HG03095 (cell line): ENCODE measurements around the gene WNT6.

Source experiments
- ATAC-seq: cut with Tn5 transposase; IDR thresholded peaks from one replicate; pipeline ENCODE4 v1.9.1; 2021; ENCODE audit warnings: moderate library complexity; ENCODE audit not compliant: unreplicated experiment

The WNT6 gene

DNA sequence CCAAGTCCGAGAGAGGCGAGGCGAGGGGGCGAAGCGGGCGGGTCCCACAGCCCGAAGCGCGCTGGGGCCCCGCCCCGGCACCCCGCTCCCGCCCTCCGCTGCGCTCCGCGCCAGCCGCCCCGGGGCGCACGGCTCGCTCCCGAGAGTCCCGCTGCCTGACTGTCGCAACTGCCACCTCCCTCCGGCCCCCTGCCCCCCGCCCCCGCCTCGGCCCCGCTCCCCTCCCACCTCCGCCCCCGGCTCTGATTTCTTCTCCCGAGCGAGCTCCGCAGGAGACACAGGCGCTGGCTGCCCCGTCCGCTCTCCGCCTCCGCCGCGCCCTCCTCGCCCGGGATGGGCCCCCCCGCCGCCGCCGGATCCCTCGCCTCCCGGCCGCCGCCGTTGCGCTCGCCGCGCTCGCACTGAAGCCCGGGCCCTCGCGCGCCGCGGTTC lies at the start of gene WNT6:
TSS of gene WNT6 (plus strand) at position 250 of the 432 bp plus-strand sequence. CDS start 233 bp downstream, outside the sequence.
- ATAC-seq: no peak

DNA sequence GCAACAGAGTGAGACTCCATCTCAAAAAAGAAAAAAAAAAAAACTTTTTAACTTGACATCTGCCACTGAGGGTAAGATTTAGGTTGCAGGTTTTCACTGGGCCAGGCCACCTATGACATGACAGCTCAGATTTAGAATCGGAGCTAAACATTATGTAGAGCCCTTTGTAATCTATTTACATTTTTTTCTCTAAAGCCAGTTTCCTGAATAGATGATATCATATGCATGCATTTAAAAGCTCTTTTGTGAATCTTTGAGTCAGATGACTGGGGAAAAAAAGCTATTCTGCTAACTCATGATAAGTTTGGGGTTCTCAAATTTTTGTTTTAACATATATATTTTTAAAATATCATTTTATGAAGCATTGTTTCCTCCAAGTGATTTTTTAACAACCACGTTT lies 49.3 kb upstream of the WNT6 start:
- ATAC-seq: no peak

DNA sequence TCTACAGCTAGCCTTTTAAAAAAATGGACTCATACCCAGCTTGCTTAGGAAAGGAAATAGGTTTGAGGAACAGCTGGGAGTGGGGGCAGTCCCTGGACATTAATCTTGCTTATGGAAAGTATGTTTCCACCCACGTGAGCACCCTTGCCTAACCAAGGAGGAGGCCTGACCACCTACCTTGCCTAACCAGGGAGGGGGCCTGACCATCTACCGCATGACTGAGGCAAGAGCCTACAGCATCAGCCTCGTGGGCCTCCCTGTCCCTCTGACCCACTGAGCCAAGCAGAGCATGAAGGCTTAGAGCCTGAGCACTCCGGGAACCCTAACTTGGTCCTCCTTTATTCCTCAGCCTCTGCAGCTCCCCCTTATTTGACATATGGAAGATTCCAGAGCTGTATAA lies 48.2 kb upstream of the WNT6 start:
- ATAC-seq: no peak

DNA sequence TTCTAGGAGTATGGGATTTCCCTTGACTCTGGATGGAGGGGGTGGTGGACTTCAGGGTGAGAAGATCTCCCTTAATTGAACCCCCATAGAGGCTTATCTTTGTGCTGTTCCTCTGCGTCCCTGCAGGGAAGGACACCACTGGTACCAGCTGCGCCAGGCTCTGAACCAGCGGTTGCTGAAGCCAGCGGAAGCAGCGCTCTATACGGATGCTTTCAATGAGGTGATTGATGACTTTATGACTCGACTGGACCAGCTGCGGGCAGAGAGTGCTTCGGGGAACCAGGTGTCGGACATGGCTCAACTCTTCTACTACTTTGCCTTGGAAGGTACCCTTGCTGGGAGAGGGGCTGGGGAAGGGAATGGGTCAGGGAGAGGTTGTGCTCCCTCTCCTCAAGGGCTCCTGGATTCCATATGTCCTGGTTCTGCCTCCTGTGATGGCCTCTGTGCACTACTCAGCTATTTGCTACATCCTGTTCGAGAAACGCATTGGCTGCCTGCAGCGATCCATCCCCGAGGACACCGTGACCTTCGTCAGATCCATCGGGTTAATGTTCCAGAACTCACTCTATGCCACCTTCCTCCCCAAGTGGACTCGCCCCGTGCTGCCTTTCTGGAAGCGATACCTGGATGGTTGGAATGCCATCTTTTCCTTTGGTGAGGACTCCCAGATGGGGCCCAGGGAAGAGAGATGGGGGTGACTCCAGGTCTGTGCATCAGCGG lies 47.3 kb upstream of the WNT6 start:
- no peak for ATAC-seq

DNA sequence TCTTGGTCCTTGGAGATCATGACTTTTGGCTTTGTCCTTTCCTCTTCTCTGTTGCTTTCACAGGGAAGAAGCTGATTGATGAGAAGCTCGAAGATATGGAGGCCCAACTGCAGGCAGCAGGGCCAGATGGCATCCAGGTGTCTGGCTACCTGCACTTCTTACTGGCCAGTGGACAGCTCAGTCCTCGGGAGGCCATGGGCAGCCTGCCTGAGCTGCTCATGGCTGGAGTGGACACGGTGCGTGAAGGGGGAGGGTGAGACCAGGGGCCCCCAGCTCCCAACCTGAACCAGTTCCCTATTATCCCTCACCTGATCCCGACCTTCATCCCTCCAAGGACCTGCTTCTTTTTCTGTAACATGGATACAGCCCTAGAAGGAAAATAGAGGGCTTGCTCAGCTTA lies 46.7 kb upstream of the WNT6 start:
- ATAC-seq: no peak

DNA sequence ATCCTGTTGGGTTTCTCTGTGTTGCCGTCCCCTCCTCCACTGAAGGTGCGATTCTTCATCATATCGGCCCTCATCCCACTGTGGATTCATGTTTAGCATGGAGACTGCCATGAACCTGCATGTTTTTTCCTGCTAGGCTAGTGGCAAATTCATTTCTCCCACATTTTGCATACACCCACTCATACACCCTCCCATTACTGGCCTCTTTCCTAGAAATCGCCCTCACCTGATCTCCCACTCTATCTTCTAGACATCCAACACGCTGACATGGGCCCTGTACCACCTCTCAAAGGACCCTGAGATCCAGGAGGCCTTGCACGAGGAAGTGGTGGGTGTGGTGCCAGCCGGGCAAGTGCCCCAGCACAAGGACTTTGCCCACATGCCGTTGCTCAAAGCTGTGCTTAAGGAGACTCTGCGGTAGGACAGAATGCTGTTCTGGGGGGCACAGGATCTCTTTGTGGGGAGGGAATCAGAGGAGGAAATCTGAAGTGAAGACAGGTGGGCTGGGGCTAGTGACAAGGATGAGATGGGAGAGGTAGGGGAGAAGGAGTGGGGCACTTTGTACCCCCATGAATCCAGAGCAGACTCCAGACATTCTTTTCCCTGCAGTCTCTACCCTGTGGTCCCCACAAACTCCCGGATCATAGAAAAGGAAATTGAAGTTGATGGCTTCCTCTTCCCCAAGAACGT lies 45.7 kb upstream of the WNT6 start:
- no peak for ATAC-seq

DNA sequence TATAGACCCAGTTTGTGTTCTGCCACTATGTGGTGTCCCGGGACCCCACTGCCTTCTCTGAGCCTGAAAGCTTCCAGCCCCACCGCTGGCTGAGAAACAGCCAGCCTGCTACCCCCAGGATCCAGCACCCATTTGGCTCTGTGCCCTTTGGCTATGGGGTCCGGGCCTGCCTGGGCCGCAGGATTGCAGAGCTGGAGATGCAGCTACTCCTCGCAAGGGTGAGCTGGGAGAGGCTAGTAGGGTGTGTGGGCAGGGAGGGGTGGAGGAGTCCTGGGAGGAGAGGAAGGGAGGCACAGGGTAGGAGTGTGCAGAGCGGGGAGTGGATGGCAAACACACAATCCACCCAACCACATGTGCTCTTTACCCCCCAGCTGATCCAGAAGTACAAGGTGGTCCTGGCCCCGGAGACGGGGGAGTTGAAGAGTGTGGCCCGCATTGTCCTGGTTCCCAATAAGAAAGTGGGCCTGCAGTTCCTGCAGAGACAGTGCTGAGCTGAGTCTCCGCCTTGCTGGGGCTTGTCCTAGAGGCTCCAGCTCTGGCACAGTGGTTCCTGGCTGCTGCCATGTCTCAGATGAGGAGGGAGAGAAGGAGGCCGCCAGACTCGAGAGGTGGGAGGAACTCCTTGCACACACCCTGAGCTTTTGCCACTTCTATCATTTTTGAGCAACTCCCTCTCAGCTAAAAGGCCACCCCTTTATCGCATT lies 44.9 kb upstream of the WNT6 start:
- no peak for ATAC-seq

DNA sequence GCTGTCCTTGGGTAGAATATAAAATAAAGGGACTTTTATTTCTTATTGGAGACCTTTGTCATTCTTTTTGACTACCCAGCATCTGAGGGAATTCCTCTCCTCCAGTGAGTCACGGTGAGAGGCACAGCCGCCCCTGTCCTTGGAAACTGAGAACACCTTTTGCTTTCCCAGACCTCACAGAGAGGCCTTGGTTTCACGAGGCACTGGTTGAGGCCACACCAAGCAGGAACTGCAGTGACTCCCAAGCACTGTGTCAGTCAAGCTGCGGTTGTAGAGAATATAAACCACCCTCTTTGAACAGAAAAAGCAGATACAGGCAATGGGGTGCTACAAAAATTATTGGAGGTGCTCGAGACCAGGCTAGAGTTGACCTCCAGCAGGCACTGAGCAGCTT lies 44.4 kb upstream of the WNT6 start:
- no peak for ATAC-seq

DNA sequence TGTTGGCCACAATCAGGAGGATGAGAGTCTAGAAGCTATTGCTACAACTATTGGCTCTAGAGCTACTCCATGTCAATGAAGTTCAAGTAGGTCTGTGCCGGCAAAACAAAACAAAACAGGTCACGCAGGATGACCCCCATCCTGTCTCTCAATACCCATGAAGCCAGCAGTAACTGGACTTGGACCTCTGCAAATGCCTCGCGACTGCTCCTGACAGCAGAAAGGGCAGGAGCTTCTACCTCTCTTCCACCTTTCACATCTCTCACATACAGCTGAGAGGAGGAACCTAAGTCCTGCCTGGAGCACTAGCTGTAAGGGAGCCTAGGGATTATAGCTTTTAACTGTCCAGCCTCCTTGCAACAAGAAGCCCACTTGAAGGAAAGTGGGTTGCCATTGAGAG lies 44.0 kb upstream of the WNT6 start:
- no peak for ATAC-seq

DNA sequence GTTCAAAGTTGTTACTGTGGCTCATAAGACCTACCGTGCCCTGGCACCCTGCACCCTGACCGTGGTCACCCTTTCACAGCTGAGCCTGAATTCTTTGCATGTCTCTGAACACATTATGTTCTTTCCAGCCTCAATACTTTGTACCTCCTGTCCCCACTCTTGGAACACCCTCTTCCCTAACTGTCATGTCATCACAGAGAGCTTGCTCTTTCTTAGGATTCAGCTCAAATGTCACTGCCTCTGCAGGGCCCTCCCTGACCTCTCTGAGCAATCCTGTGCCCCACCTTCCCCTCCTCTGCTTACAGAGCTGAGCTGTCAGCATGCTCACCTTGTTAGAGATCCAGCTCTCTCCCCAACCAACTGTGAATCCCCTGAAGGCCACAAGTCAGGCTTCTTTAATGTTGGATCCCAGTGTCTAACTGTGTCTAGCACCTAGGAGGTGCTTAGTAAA lies 43.0 kb upstream of the WNT6 start:
- ATAC-seq: no peak

DNA sequence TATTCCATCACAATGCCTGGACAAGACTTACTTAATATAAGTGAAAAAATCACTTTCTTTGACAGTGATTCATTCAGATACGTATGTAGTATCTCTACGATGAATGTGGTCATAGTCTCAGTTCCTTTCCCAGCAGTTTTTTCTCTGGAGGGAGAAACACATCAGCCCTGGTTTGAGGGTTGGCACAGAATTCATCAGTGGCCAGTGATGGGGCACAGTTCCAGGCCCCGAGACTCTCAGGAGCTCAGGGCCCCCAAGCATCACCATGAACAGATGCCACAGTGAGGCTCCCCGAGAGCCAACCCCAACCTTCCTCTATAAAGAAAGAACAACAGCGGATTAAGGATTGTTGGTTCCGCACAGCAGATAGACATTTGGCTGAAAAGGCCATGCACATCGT lies 40.5 kb upstream of the WNT6 start:
- no peak for ATAC-seq

DNA sequence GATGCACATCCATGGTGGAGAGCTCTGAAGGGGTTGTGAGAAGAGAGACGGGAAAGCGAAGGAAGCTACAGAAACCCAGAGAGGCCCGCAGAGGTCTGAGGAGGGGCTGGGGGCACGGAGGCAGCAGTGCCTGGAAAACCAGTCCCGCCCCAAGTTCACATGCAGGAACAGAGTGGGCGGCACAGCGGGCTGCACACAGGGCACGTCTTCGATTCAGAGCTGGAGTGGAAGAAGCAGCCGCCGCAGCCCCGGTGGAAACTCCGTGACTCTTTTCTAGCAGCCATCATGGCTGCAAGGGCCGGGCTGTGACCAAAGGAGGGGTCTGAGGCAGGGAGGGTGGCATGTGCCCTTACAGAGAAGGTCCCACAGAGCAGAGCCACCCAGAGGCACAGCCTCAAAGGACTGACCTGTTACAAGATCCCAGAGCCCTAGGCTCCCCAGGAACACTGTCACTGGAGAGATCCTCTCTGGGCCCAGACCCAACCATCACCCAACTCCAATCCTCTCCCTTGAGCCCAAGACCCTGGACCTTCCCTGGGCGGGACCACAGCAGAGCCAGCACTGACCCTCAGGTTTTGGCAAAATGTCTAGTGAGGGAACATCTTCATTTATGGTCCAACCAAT lies 38.7 kb upstream of the WNT6 start:
- ATAC-seq: no peak

DNA sequence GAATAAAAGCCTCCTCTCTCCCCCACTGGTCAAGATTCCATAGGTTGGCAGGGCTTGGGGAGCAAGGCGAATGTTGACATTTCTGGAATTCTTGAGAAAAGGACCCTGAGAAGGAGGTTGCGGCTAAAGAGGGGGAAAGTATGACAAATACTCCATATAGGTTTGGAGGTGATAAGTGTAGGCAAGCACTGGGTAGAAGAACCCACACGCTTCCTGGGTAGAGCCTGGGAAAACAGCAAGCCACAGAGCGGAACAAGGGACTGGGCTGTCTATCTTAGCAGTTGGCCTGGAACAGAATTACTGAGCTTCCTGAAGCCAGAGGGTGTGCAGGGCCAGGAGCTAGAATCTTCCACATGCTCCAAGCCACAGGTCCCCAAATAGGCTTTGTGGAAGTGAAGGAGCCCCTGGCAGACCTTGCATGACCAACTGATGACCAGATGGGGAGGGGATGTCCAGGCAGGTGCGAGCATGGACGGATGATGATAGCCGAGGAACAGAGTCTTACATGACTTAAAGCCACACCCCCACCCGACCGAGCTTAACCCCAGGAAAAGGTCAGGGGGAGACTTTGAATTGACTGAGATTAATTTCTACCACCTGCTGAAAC lies 37.9 kb upstream of the WNT6 start:
- ATAC-seq: no peak

DNA sequence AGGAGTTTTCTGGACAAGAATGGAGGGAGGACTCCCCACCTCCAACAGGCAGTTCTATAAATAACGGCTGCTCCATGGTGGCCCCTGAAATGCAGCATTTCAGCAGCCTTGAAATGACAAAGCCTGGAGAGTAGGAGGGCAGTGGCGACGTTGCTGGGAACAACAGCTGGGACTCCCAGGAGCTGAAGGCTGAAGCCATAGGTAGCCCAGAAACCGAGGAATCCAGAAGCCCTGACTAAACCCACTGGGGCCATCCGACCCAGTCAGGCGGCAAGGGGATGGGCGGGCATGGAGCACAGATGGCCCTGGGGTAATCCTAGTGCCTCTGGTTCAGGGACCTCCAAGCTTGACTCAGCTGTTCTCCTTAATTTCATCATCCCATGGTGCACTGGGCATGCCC lies 37.0 kb upstream of the WNT6 start:
- no peak for ATAC-seq

DNA sequence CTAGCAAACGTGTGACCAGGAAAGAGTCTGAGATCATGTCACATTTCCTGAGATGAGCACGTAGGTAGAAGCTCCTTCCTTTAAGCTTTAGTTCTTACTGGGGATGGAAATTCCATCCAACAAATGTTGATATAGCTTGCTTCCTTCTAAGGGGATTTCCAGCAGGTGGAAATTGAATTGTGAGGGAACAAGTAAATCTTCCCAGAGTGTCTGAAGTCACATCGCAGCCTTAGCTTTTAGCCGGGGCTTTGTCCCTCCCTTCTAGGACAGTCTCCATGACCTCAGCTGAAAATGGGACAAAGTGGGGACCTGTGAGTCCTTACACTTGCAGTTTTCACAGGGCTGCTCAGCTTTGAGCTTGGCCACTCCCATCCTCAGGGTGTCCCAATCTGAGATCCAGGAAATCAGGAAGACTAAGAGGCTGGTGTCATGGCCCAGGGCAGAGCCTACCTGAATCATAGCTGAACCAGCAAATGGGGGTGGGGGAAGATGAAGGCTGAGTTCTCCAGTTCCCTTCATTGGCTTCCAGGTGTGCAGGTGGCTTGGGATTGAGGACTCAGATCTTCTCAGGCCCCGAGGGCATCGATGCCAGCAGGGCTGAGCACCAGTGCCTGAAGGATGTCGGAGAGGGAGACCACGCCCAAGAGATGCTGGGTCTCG lies 36.3 kb upstream of the WNT6 start:
- ATAC-seq: no peak

DNA sequence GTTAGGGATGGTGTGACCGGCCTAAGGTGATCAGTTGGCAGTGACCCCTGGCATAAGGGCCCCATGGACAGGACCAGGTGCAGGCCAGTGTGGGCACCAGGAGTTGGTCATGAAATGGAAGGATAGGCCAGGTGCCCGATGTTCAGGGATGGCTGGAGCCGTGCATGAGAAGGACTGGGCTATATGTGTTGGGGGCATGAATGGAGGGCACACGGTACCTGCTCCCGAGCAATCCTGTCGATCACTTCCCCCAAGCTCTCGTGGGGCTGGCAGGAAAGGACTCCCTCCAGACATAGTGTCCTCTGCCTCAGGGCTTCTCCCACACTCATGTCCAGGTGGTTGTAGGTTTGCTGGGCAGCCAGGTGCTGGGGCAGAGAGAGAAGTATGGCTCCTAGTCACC lies 35.6 kb upstream of the WNT6 start:
- ATAC-seq: no peak

DNA sequence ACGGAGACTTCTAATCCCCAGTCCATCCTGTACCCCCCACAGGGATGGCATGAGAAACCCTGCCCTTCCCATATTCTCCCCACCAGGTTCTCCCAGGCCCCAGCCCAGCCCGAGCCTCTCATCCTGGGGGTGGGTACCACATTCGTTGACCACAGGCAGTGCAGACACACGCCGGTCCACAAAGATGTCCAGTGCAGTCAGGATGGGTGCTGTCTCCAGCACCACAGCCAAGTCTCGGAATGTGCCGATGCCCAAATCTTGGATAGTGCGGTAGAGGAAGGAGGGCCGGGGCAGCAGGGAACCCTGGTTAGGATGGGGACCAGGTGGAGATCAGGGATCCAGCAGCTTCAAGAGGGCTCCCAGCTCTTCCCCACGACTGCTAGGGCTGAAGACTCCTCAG lies 32.8 kb upstream of the WNT6 start:
- no peak for ATAC-seq

DNA sequence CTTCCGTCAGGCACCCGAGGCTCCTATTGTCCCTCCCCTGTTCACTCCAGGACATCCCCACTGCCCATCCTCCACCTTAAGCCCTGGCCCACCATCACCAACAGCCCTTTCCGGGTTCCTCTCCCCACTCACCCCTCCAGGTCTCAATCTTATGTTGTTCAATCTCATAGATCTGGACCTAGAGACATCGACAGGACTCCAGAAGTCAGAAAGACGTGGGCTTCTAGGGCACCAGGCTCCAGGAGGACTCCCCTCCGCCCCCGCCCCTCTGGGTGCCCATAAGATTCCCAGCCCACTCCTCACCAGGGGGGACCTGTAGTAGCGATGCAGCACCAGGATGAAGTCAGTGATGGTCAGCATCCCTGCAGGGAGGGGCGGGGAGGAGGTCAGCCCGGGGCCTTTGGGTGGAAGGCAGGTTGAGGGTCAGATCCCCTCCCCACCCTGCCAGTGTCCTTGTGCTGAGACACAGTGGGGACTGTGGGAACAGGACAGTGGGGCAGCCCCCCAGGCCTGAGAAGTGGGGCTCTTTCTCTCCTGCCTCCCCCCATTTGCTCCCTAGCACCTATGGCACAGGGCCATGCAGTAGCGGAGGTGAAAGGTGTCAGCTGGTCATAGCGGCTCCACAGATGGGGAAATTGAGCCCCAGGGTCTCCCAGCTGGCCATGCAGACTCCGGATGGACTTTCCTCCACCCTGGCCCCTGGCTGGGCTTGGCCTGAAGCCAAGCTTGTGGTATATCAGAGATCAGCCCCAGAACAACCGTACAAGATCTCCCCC lies 31.7 kb upstream of the WNT6 start:
- ATAC-seq: no peak

DNA sequence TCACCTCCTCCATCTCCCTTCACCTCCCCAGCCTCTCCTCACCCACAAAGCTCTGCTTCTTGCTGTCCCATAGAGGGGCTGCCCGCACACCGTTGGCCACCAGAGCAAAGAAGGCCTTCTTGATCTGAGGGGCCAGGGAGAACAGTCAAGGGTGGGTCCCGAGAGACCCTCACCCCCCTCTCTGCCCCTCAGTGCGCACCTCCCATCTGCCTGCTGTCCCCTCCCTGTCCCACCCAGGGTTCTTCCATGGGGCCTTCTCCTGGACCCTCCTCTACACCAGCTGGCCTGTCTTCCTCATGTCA lies 31.2 kb upstream of the WNT6 start:
- ATAC-seq: no peak

DNA sequence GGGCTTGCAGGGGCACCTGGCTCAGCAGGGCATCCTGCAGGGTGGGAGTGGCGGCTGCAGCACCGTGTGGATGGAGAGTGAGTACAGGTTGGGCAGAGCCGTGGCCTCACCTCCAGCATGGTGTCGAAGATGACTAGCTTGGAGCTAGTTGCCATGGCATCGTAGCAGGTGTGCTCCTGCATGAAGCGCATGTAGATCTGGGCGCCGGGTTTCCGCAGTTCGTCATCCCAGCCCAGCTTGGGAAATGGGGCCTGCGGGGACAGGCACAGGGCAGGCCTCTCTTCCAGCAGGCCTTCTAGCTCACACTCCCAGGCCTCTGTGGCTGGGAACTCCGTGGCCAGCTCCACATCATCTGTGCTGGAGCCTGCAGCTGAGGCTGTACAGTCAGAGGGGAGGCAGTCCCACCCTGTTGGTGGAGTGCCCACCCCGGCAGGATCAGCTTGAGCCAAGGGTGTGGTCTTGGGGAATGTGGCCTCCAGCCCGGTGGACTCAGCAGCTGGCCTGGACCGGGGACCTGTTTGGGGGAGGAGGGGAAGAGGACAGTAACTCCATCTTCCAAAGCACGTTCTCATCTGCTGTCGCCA lies 29.6 kb upstream of the WNT6 start:
- ATAC-seq: no peak
